Measurements from ENCODE around the gene FOXP2.

Gene FOXP2

GRCh38 chr7:114741911-114742310, 327.3 kb downstream of the FOXP2 start:
- DNase-seq, result no peak

Measured in activated naive CD4-positive, alpha-beta T cell (primary cell).